GM19035 (cell line): ENCODE results near the gene PPP2R1B.
"Not testable (repeated sequence)": the region's sequence is repeated elsewhere in the genome, so short reads cannot be mapped to it uniquely, and the experiment has no call there.

Experiments
- ATAC-seq: cut with Tn5 transposase; IDR thresholded peaks from one replicate; pipeline ENCODE4 v1.9.1; 2021; ENCODE audit not compliant: unreplicated experiment

PPP2R1B gene

GRCh38 chr11:111729071-111729830 lies 36.9 kb downstream of the PPP2R1B start:
- ATAC-seq, result no peak

GRCh38 chr11:111727431-111727830 lies 38.8 kb downstream of the PPP2R1B start:
- ATAC-seq, result no peak

GRCh38 chr11:111726301-111726713 lies 39.9 kb downstream of the PPP2R1B start:
- no peak for ATAC-seq

- ATAC-seq, result no peak
Observed at GRCh38 chr11:111725621-111726020, 40.6 kb downstream of the PPP2R1B start.

GRCh38 chr11:111724615-111725129 lies 41.5 kb downstream of the PPP2R1B start:
- no peak for ATAC-seq

GRCh38 chr11:111723595-111723994 lies 42.6 kb downstream of the PPP2R1B start:
- ATAC-seq, result no peak

GRCh38 chr11:111722501-111722900 lies 43.7 kb downstream of the PPP2R1B start:
- no peak for ATAC-seq

- no peak for ATAC-seq
Observed at GRCh38 chr11:111720801-111721494, 45.2 kb downstream of the PPP2R1B start.

- ATAC-seq, result no peak
Observed at GRCh38 chr11:111719379-111719778, 46.8 kb downstream of the PPP2R1B start.

- no peak for ATAC-seq
Observed at GRCh38 chr11:111718859-111719258, 47.3 kb downstream of the PPP2R1B start.

GRCh38 chr11:111718436-111718835 lies 47.8 kb downstream of the PPP2R1B start:
- ATAC-seq, result no peak

- not testable (repeated sequence) for ATAC-seq
Observed at GRCh38 chr11:111717660-111718059, 48.5 kb downstream of the PPP2R1B start.

GRCh38 chr11:111715142-111715816 lies 50.9 kb downstream of the PPP2R1B start:
- ATAC-seq, result no peak

GRCh38 chr11:111714522-111714921 lies 51.7 kb downstream of the PPP2R1B start:
- peak; percentile 49 for ATAC-seq

- ATAC-seq, result no peak
Observed at GRCh38 chr11:111707691-111708067, 58.5 kb downstream of the PPP2R1B start.

GRCh38 chr11:111707039-111707690 lies 59.0 kb downstream of the PPP2R1B start:
- no peak for ATAC-seq

- no peak for ATAC-seq
Observed at GRCh38 chr11:111703576-111703975, 62.6 kb downstream of the PPP2R1B start.

- ATAC-seq, result no peak
Observed at GRCh38 chr11:111702623-111703022, 63.6 kb downstream of the PPP2R1B start.

- no peak for ATAC-seq
Observed at GRCh38 chr11:111700162-111700561, 66.0 kb downstream of the PPP2R1B start.

GRCh38 chr11:111699579-111700156 lies 66.5 kb downstream of the PPP2R1B start:
- no peak for ATAC-seq
